ENCODE measurements around the gene P2RY10. TPM values are rescaled to one million over a fixed set of nuclear protein-coding genes. Genes with fewer than 3 reads are reported as not detected.
"Not testable (repeated sequence)": the region's sequence is repeated elsewhere in the genome, so short reads cannot be mapped to it uniquely, and the experiment has no call there.

The P2RY10 gene
- total RNA-seq, 1 experiment from 2014 or later, result not detected

DNA sequence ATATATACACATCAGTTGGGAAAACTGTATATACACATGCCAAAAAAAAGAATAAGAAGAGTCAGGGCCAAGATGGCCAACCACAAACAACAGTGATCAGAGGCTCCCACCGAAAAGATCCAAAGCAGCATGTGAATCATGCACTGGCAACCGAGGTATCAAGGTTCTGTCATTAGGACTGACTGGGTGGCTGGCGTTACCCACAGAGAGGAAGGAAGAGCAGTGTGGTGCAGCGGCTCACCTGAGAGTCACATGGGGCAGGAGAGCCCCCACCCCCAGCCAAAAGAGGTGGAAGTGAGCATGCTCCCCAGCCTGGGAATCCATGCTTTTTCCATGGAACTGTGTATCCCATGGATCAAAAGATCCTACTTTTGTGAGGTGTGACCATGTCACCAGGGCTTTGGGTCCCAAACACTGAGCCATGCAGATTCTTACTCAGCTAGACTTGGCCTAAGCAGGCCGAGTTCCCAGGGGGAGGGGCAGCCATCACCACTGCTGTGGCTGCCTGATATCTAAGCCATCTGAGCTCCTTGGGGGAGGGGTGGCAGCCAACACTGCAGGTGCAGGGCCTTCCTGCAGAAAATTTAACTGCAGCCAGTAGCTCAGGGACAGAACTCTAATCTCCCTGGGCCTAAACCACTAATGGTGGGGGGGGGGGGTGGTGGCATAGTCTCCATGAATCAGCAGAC, 52.8 kb downstream of the P2RY10 start (continued):
- TF ChIP-seq, protein P1, sequence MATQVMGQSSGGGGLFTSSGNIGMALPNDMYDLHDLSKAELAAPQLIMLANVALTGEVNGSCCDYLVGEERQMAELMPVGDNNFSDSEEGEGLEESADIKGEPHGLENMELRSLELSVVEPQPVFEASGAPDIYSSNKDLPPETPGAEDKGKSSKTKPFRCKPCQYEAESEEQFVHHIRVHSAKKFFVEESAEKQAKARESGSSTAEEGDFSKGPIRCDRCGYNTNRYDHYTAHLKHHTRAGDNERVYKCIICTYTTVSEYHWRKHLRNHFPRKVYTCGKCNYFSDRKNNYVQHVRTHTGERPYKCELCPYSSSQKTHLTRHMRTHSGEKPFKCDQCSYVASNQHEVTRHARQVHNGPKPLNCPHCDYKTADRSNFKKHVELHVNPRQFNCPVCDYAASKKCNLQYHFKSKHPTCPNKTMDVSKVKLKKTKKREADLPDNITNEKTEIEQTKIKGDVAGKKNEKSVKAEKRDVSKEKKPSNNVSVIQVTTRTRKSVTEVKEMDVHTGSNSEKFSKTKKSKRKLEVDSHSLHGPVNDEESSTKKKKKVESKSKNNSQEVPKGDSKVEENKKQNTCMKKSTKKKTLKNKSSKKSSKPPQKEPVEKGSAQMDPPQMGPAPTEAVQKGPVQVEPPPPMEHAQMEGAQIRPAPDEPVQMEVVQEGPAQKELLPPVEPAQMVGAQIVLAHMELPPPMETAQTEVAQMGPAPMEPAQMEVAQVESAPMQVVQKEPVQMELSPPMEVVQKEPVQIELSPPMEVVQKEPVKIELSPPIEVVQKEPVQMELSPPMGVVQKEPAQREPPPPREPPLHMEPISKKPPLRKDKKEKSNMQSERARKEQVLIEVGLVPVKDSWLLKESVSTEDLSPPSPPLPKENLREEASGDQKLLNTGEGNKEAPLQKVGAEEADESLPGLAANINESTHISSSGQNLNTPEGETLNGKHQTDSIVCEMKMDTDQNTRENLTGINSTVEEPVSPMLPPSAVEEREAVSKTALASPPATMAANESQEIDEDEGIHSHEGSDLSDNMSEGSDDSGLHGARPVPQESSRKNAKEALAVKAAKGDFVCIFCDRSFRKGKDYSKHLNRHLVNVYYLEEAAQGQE (IDR thresholded peaks at IDR 0.05; ENCODE audit: low read depth), result no peak

DNA sequence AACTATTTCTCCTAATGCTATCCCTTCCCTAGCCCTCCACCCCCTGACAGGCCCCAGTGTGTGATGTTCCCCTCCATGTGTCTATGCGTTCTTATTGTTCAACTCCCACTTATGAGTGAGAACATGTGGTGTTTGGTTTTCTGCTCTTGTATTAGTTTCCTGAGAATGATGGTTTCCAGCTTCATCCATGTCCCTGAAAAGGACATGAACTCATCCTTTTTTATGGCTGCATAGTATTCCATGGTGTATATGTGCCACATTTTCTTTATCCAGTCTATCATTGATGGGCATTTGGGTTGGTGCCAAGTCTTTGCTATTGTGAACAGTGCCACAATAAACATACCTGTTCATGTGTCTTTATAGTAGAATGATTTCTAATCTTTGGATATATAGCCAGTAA, 62.3 kb downstream of the P2RY10 start:
- POLR2A ChIA-PET; H3K27ac ChIP-seq (ENCODE audit: low read depth, low read length); H3K4me3 ChIP-seq (replicated peaks in 1 of 2; ENCODE audit: low read depth in 1 of 2, low read length in 2 of 2); H3K9me3 ChIP-seq (ENCODE audit: control insufficient read depth in 1 of 2, insufficient read depth in 1 of 2, low read depth in 1 of 2, low read length in 2 of 2); H3K9me2 ChIP-seq (ENCODE audit: insufficient read depth); RAD21 ChIA-PET (ENCODE audit: low non-redundant PET in 1 of 2, low total read pairs in 2 of 2, uncharacterized antibody in 2 of 2, unreplicated experiment in 2 of 2); H3K27me3 ChIP-seq (ENCODE audit: insufficient read depth, low read length); CTCF ChIA-PET; H3K4me1 ChIP-seq (ENCODE audit: control insufficient read depth in 1 of 2, insufficient read depth in 2 of 2, low read length in 2 of 2); H3K79me2 ChIP-seq (ENCODE audit: insufficient read depth, low read length); H4K20me1 ChIP-seq (ENCODE audit: insufficient read depth); intact Hi-C loops (cut with micrococcal nuclease); DNase-seq (ENCODE audit: low read depth, low spot score); H3K9ac ChIP-seq (ENCODE audit: low read length); ATAC-seq; H3K4me2 ChIP-seq (ENCODE audit: low read length); BruUV-seq (replicated peaks); H3K36me3 ChIP-seq (ENCODE audit: control insufficient read depth in 1 of 2, insufficient read depth in 2 of 2, low read length in 2 of 2); H2AFZ ChIP-seq (ENCODE audit: low read depth, low read length, poor library complexity, severe bottlenecking): not testable (repeated sequence)

Small RNA genes within 50 kb of the gene (microRNA-seq; reads per million reads assigned to microRNA genes)
- gene MIR4328 (ENCODE audit: borderline number of aligned reads), result not detected

Other genes starting within 250 kb of the P2RY10 start
- not detected for gene LPAR4, start 197.7 kb upstream of the P2RY10 start, total RNA-seq (2021; ENCODE audit: unreplicated experiment)
- not detected for gene GPR174, start 199.3 kb downstream of the P2RY10 start, total RNA-seq (2021; ENCODE audit: unreplicated experiment)